GM23338 (cell line): ENCODE measurements around the gene ARHGEF10L. TPM values are rescaled to one million over a fixed set of nuclear protein-coding genes. Genes with fewer than 3 reads are reported as not detected.

Experiments
- ATAC-seq: fragments of 200-7000 bp; cut with Tn5 transposase; 3 replicates; pipeline ENCODE4 v1.9.1; 2020
- DNase-seq: peaks from one replicate; pipeline ENCODE4 v3.0.0-alpha.2; 2015; ENCODE audit warnings: low spot score
- H2AFZ ChIP-seq: fragments of 200-600 bp; sonication (generic); 2 replicates; pipeline ENCODE4 v1.8.0; 2016; ENCODE audit warnings: antibody characterized with exemption, mild to moderate bottlenecking, moderate library complexity
- H3F3A ChIP-seq: fragments of 200-600 bp; sonication (generic); replicated peaks from 2 replicates; pipeline ENCODE4 v1.8.0; 2017; ENCODE audit warnings: antibody characterized with exemption, mixed run types, low read depth
- H3K27ac ChIP-seq: fragments of 200-600 bp; sonication (generic); 2 replicates; pipeline ENCODE4 v1.6.1; 2016; ENCODE audit warnings: low read depth
- H3K27me3 ChIP-seq: fragments of 200-600 bp; sonication (generic); 2 replicates; pipeline ENCODE4 v1.8.0; 2016; ENCODE audit warnings: mild to moderate bottlenecking, mixed run types, moderate library complexity; ENCODE audit not compliant: insufficient read depth
- H3K36me3 ChIP-seq: fragments of 200-600 bp; sonication (generic); 2 replicates; pipeline ENCODE4 v1.8.0; 2016; ENCODE audit warnings: mild to moderate bottlenecking; ENCODE audit not compliant: insufficient read depth
- H3K4me1 ChIP-seq: fragments of 200-600 bp; sonication (generic); 2 replicates; pipeline ENCODE4 v1.8.0; 2016; ENCODE audit warnings: mild to moderate bottlenecking, moderate library complexity; ENCODE audit not compliant: insufficient read depth
- H3K4me2 ChIP-seq: fragments of 200-600 bp; sonication (generic); 2 replicates; pipeline ENCODE4 v1.7.1; 2017; ENCODE audit warnings: mixed run types
- H3K4me3 ChIP-seq: fragments of 200-600 bp; sonication (generic); 2 replicates; pipeline ENCODE4 v1.6.1; 2016; ENCODE audit warnings: mixed run types
- H3K79me2 ChIP-seq: fragments of 200-600 bp; sonication (generic); replicated peaks from 2 replicates; pipeline ENCODE4 v1.8.0; 2017; ENCODE audit warnings: mild to moderate bottlenecking; ENCODE audit not compliant: insufficient read depth
- H3K9me2 ChIP-seq: fragments of 200-600 bp; sonication (generic); 2 replicates; pipeline ENCODE4 v1.8.0; 2017; ENCODE audit not compliant: insufficient read depth
- H4K20me1 ChIP-seq: fragments of 200-600 bp; sonication (generic); replicated peaks from 2 replicates; pipeline ENCODE4 v1.8.0; 2017; ENCODE audit warnings: mild to moderate bottlenecking; ENCODE audit not compliant: insufficient read depth
- H3K27ac Mint-ChIP-seq: 2 replicates; pipeline ENCODE4 v1.8.0; 2020; ENCODE audit warnings: inconsistent platforms, mild to moderate bottlenecking, moderate library complexity, mixed read lengths
- H3K27me3 Mint-ChIP-seq: 3 replicates; pipeline ENCODE4 v1.8.0; 2022; ENCODE audit warnings: low read depth, mild to moderate bottlenecking, moderate library complexity, mixed read lengths, inconsistent platforms; ENCODE audit not compliant: insufficient read depth, poor library complexity
- H3K36me3 Mint-ChIP-seq: 3 replicates; pipeline ENCODE4 v1.8.0; 2021; ENCODE audit warnings: low read depth, mild to moderate bottlenecking, inconsistent platforms, moderate library complexity, mixed read lengths
- H3K4me1 Mint-ChIP-seq: 3 replicates; pipeline ENCODE4 v1.8.0; 2020; ENCODE audit warnings: mild to moderate bottlenecking, inconsistent platforms, mixed read lengths
- H3K4me3 Mint-ChIP-seq: 3 replicates; pipeline ENCODE4 v1.8.0; 2021; ENCODE audit warnings: moderate library complexity, mild to moderate bottlenecking, inconsistent platforms, mixed read lengths
- H3K9me3 Mint-ChIP-seq: 3 replicates; pipeline ENCODE4 v1.8.0; 2020; ENCODE audit warnings: moderate library complexity, mild to moderate bottlenecking, inconsistent platforms, mixed read lengths
- CREB1 ChIP-seq: fragments of 250-450 bp; sonication (Bioruptor Pico); IDR thresholded peaks from 2 replicates; pipeline ENCODE4 v1.5.0; 2020; ENCODE audit warnings: low read depth, mild to moderate bottlenecking, moderate library complexity
- CTCF ChIP-seq, 2 experiments: fragments of 200-600 bp in 1 of 2; sonication (generic) in 1 of 2; conservative IDR thresholded peaks; 2 replicates each; pipeline versions ENCODE4 v1.5.1 to v1.6.1; 2016 to 2017; ENCODE audit warnings: antibody characterized with exemption in 2 of 2, low read depth in 2 of 2, mild to moderate bottlenecking in 2 of 2, moderate library complexity in 1 of 2
- EZH2 ChIP-seq: fragments of 200-600 bp; sonication (generic); IDR thresholded peaks from one replicate; pipeline ENCODE4 v1.8.0; 2017; ENCODE audit warnings: antibody characterized with exemption, mild to moderate bottlenecking, low read depth; ENCODE audit not compliant: unreplicated experiment
- EZH2phosphoT487 ChIP-seq: fragments of 200-600 bp; sonication (generic); IDR thresholded peaks from one replicate; pipeline ENCODE4 v1.8.1; 2018; ENCODE audit warnings: antibody characterized with exemption; ENCODE audit not compliant: unreplicated experiment
- NANOG ChIP-seq: IDR thresholded peaks from 2 replicates; pipeline ENCODE4 v1.6.1; 2016; ENCODE audit warnings: antibody characterized with exemption, borderline replicate concordance
- POLR2AphosphoS5 ChIP-seq: IDR thresholded peaks from 2 replicates; pipeline ENCODE4 v1.6.1; 2016; ENCODE audit warnings: antibody characterized with exemption, low read depth
- REST ChIP-seq: IDR thresholded peaks from one replicate; pipeline ENCODE4 v1.6.1; 2018; ENCODE audit warnings: antibody characterized with exemption; ENCODE audit not compliant: unreplicated experiment
- STAT1 ChIP-seq: IDR thresholded peaks from one replicate; pipeline ENCODE4 v1.6.1; 2016; ENCODE audit warnings: antibody characterized with exemption; ENCODE audit not compliant: unreplicated experiment
- ZNF114 ChIP-seq: fragments of 250-450 bp; sonication (Bioruptor Pico); IDR thresholded peaks from 2 replicates; pipeline ENCODE4 v1.5.0; 2020; ENCODE audit warnings: mild to moderate bottlenecking, moderate library complexity
- ZNF331 ChIP-seq: fragments of 250-450 bp; sonication (Bioruptor Pico); IDR thresholded peaks from 2 replicates; pipeline ENCODE4 v1.5.0; 2020; ENCODE audit warnings: low read depth, mild to moderate bottlenecking, moderate library complexity
- ZNF462 ChIP-seq: fragments of 250-450 bp; sonication (Bioruptor Pico); IDR thresholded peaks from 2 replicates; pipeline ENCODE4 v1.5.0; 2020; ENCODE audit warnings: mild to moderate bottlenecking, moderate library complexity
- polyA plus RNA-seq: library from polyadenylated mRNA; unstranded; fragments of >200 nt; fragmentation: Nextera tagmentation; extraction: Ambion mirVana; gene quantifications from 2 replicates; pipeline ENCODE4 v1.2.1, GENCODE V29; 2016
- total RNA-seq: library from RNA; depleted of rRNA; stranded (reverse); fragments of >200 nt; shearing (Covaris generic); gene quantifications from 2 replicates; pipeline ENCODE4 v1.2.3, GENCODE V29; 2014

Gene ARHGEF10L
- total and polyA plus RNA-seq, 2 experiments from 2014 or later: 12.1 to 46.8 TPM

- TF ChIP-seq STAT1: no peak
- no peak for TF ChIP-seq EZH2
- no peak for TF ChIP-seq ZNF114 (CRISPR knock-in tag)
- TF ChIP-seq EZH2phosphoT487: no peak
- TF ChIP-seq CTCF (conservative IDR thresholded peaks at IDR 0.05; ENCODE audit: low read depth in 2 of 2): no peak
These were observed 58.8 kb downstream of the ARHGEF10L start (continued) for GRCh38 chr1:17598251-17598650.

- peaks cover 14% of the 10 kb centered on the region for H3K27me3 Mint-ChIP-seq
- Histone ChIP-seq H3K4me3 (no peak overlapping the region), H3K36me3 (peaks cover 3% of the 10 kb centered on the region; the same call in 1 of the 2 replicates), H3K79me2 (no peaks in the 10 kb centered on the region), H3K4me2 (no peak overlapping the region), H3K27me3 (no peaks in the 10 kb centered on the region), H3K27ac (0 out of 2 replicates have a peak overlapping the region, but pooled peaks have one; percentile 45), H3K9me2 (no peaks in the 10 kb centered on the region), H4K20me1 (no peaks in the 10 kb centered on the region; the same call in none of the 2 replicates), H3K4me1 (no peaks in the 10 kb centered on the region; the same call in 1 of the 2 replicates), H2AFZ (no peak overlapping the region), H3F3A (no peaks in the 10 kb centered on the region)
- no peaks in the 10 kb centered on the region; the same call in 1 of the 3 replicates for H3K36me3 Mint-ChIP-seq
- no peaks in the 10 kb centered on the region for H3K9me3 Mint-ChIP-seq
- no peak overlapping the region for H3K27ac Mint-ChIP-seq
- no peak overlapping the region for H3K4me3 Mint-ChIP-seq
- H3K4me1 Mint-ChIP-seq: peaks cover 28% of the 10 kb centered on the region
- no peak for DNase-seq
- no peak for ATAC-seq
- TF ChIP-seq STAT1 (no peak), NANOG (no peak), ZNF331 (CRISPR knock-in tag) (no peak), ZNF462 (CRISPR knock-in tag) (no peak), POLR2AphosphoS5 (no peak), CREB1 (CRISPR knock-in tag) (no peak), REST (no peak), EZH2phosphoT487 (no peak)
These were observed 59.9 kb downstream of the ARHGEF10L start for GRCh38 chr1:17599291-17599953.
